GM23248 (cell line): ENCODE measurements around the gene RXRA. TPM values are rescaled to one million over a fixed set of nuclear protein-coding genes. Genes with fewer than 3 reads are reported as not detected.

Source experiments
- DNase-seq: peaks from one replicate; pipeline ENCODE4 v3.0.0-alpha.2; 2015
- H2AFZ ChIP-seq: fragments of 200-600 bp; sonication (generic); 2 replicates; pipeline ENCODE4 v1.6.1; 2016; ENCODE audit warnings: antibody characterized with exemption
- H3F3A ChIP-seq: fragments of 200-600 bp; sonication (generic); 2 replicates; pipeline ENCODE4 v1.6.1; 2016; ENCODE audit warnings: mild to moderate bottlenecking, antibody characterized with exemption, mixed run types; ENCODE audit not compliant: insufficient read depth
- H3K27ac ChIP-seq: fragments of 200-600 bp; sonication (generic); 2 replicates; pipeline ENCODE4 v1.5.1; 2016; ENCODE audit warnings: mild to moderate bottlenecking
- H3K27me3 ChIP-seq: fragments of 200-600 bp; sonication (generic); replicated peaks from 2 replicates; pipeline ENCODE4 v1.6.1; 2016; ENCODE audit warnings: mild to moderate bottlenecking; ENCODE audit not compliant: insufficient read depth
- H3K36me3 ChIP-seq: fragments of 200-600 bp; sonication (generic); 2 replicates; pipeline ENCODE4 v1.6.1; 2016; ENCODE audit warnings: low read depth, mild to moderate bottlenecking
- H3K4me1 ChIP-seq: fragments of 200-600 bp; sonication (generic); 2 replicates; pipeline ENCODE4 v1.6.1; 2016; ENCODE audit warnings: mild to moderate bottlenecking; ENCODE audit not compliant: insufficient read depth
- H3K4me2 ChIP-seq: fragments of 200-600 bp; sonication (generic); one replicate; pipeline ENCODE4 v1.6.1; 2016; ENCODE audit warnings: mild to moderate bottlenecking; ENCODE audit not compliant: unreplicated experiment
- H3K4me3 ChIP-seq: fragments of 200-600 bp; sonication (generic); 2 replicates; pipeline ENCODE4 v1.5.1; 2016; ENCODE audit warnings: mild to moderate bottlenecking
- H3K79me2 ChIP-seq: fragments of 200-600 bp; sonication (generic); 2 replicates; pipeline ENCODE4 v1.6.1; 2016; ENCODE audit warnings: mild to moderate bottlenecking; ENCODE audit not compliant: insufficient read depth
- H3K9ac ChIP-seq: fragments of 200-600 bp; sonication (generic); 2 replicates; pipeline ENCODE4 v1.6.1; 2016; ENCODE audit warnings: mild to moderate bottlenecking
- H3K9me2 ChIP-seq: fragments of 200-600 bp; sonication (generic); 2 replicates; pipeline ENCODE4 v1.6.1; 2016; ENCODE audit warnings: mixed run types, mild to moderate bottlenecking, moderate library complexity; ENCODE audit not compliant: insufficient read depth
- H3K9me3 ChIP-seq: fragments of 200-600 bp; sonication (generic); one replicate; pipeline ENCODE4 v1.6.1; 2017; ENCODE audit warnings: low read depth
- H4K20me1 ChIP-seq: fragments of 200-600 bp; sonication (generic); 2 replicates; pipeline ENCODE4 v1.6.0; 2016; ENCODE audit not compliant: insufficient read depth
- EZH2 ChIP-seq: fragments of 200-600 bp; sonication (generic); IDR thresholded peaks from 2 replicates; pipeline ENCODE4 v1.6.1; 2018; ENCODE audit warnings: antibody characterized with exemption, mild to moderate bottlenecking; ENCODE audit not compliant: insufficient read depth, poor library complexity, severe bottlenecking
- EZH2phosphoT487 ChIP-seq: fragments of 200-600 bp; sonication (generic); IDR thresholded peaks from 2 replicates; pipeline ENCODE4 v1.6.1; 2018; ENCODE audit warnings: antibody characterized with exemption, moderate library complexity, mild to moderate bottlenecking, low read depth; ENCODE audit not compliant: insufficient read depth
- WGBS, 2 experiments: methylation state at CpG; one replicate each; pipeline ENCODE4 v1.1.6; 2015 to 2017; ENCODE audit warnings: low lambda C conversion rate in 2 of 2, low coverage in 1 of 2; ENCODE audit errors: missing lambda C conversion rate in 2 of 2; 5-methylcytosine and 5-hydroxymethylcytosine counted together
- in situ Hi-C: fragments of 300-500 bp; cut with MboI; formaldehyde crosslinking; loops from 2 replicates; pipeline ENCODE4 v1.15.0; 2020
- polyA plus RNA-seq: library from polyadenylated mRNA; unstranded; fragments of >200 nt; fragmentation: Nextera tagmentation; extraction: Ambion mirVana; gene quantifications from 2 replicates; pipeline ENCODE4 v1.2.1, GENCODE V29; 2016
- total RNA-seq: library from RNA; depleted of rRNA; stranded (reverse); fragments of >200 nt; shearing (Covaris generic); gene quantifications from 2 replicates; pipeline ENCODE4 v1.2.3, GENCODE V29; 2014

Gene RXRA
- total and polyA plus RNA-seq, 2 experiments from 2014 or later, result 3.9 to 34.8 TPM

GRCh38 chr9:134455021-134455471 is 128.8 kb downstream of the RXRA start:
- Histone ChIP-seq H3K4me3 (no peak overlapping the region), H3F3A (peaks cover 6% of the 10 kb centered on the region), H4K20me1 (no peaks in the 10 kb centered on the region), H3K9me3 (no peaks in the 10 kb centered on the region), H2AFZ (no peak overlapping the region), H3K36me3 (no peaks in the 10 kb centered on the region), H3K27ac (peak overlapping the region; percentile 99), H3K79me2 (no peaks in the 10 kb centered on the region), H3K27me3 (no peaks in the 10 kb centered on the region), H3K4me2 (no peak overlapping the region), H3K4me1 (peaks cover 23% of the 10 kb centered on the region), H3K9ac (peak overlapping the region; percentile 93), H3K9me2 (no peaks in the 10 kb centered on the region)
- TF ChIP-seq EZH2phosphoT487, result no peak
- no peak for TF ChIP-seq EZH2
- DNase-seq, result no peak
- WGBS, 2 experiments, result 91 to 98% methylated on average over 13 of the region's 13 CpGs
- in situ Hi-C loops, result loop anchor here (25.0 kb wide), 1 partner anchor 207 kb away; no protein-coding TSS in a partner anchor

- in situ Hi-C loops, result loop anchor here (25.0 kb wide), 1 partner anchor 207 kb away; no protein-coding TSS in a partner anchor
- Histone ChIP-seq H3K27me3 (no peaks in the 10 kb centered on the region), H3F3A (peaks cover 6% of the 10 kb centered on the region), H4K20me1 (no peaks in the 10 kb centered on the region), H3K27ac (peak overlapping the region; percentile 99), H3K4me2 (peak overlapping the region; percentile 46), H3K36me3 (no peaks in the 10 kb centered on the region), H3K9me3 (no peaks in the 10 kb centered on the region), H3K9ac (peak overlapping the region; percentile 93), H3K4me3 (peak overlapping the region; percentile 41; the same call in 1 of the 2 replicates), H2AFZ (peak overlapping the region; percentile 56), H3K9me2 (no peaks in the 10 kb centered on the region), H3K79me2 (no peaks in the 10 kb centered on the region), H3K4me1 (peaks cover 23% of the 10 kb centered on the region)
- no peak for DNase-seq
- TF ChIP-seq EZH2phosphoT487, result no peak
- no peak for TF ChIP-seq EZH2
- 75 to 79% methylated on average over 14 to 15 of the region's 15 CpGs for WGBS, 2 experiments
These were observed 129.3 kb downstream of the RXRA start for GRCh38 chr9:134455537-134455933.

GRCh38 chr9:134455934-134456755 is 129.9 kb downstream of the RXRA start:
- Histone ChIP-seq H3K27ac (peak overlapping the region; percentile 99), H3K4me1 (peaks cover 23% of the 10 kb centered on the region), H3K9me2 (no peaks in the 10 kb centered on the region), H3K27me3 (no peaks in the 10 kb centered on the region), H4K20me1 (no peaks in the 10 kb centered on the region), H3F3A (peaks cover 6% of the 10 kb centered on the region), H3K79me2 (no peaks in the 10 kb centered on the region), H3K4me2 (peak overlapping the region; percentile 46), H3K9ac (peak overlapping the region; percentile 93), H2AFZ (peak overlapping the region; percentile 56), H3K4me3 (peak overlapping the region; percentile 41), H3K9me3 (no peaks in the 10 kb centered on the region), H3K36me3 (no peaks in the 10 kb centered on the region)
- no peak for TF ChIP-seq EZH2
- TF ChIP-seq EZH2phosphoT487, result no peak
- 2 to 3% methylated on average over 39 to 41 of the region's 41 CpGs for WGBS, 2 experiments
- in situ Hi-C loops, result loop anchor here (25.0 kb wide), 1 partner anchor 206 kb away; no protein-coding TSS in a partner anchor
- peak; percentile 99 for DNase-seq

GRCh38 chr9:134456756-134457305 is 130.6 kb downstream of the RXRA start:
- no peaks in the 10 kb centered on the region for H3K9me3 ChIP-seq
- H3F3A ChIP-seq, result peaks cover 6% of the 10 kb centered on the region
- H2AFZ ChIP-seq, result no peak overlapping the region
- 42 to 53% methylated on average over 10 to 11 of the region's 12 CpGs for WGBS, 2 experiments
- peaks cover 23% of the 10 kb centered on the region for H3K4me1 ChIP-seq
- peak overlapping the region; percentile 27 for H3K4me2 ChIP-seq
- in situ Hi-C loops, result loop anchor here (25.0 kb wide), 1 partner anchor 205 kb away; no protein-coding TSS in a partner anchor
- H3K9me2 ChIP-seq, result no peaks in the 10 kb centered on the region
- no peak overlapping the region for H3K4me3 ChIP-seq
- H3K79me2 ChIP-seq, result no peaks in the 10 kb centered on the region
- H3K36me3 ChIP-seq, result no peaks in the 10 kb centered on the region
- no peak for DNase-seq
- no peaks in the 10 kb centered on the region for H3K27me3 ChIP-seq
- peak overlapping the region; percentile 93 for H3K9ac ChIP-seq
- TF ChIP-seq EZH2 (no peak), EZH2phosphoT487 (no peak)
- peak overlapping the region; percentile 99 for H3K27ac ChIP-seq
- no peaks in the 10 kb centered on the region for H4K20me1 ChIP-seq
